Activated CD4-positive, alpha-beta memory T cell treated with anti-CD3 and anti-CD28 coated beads, Interleukin-2, amount 10 ng/mL, durations not matched to agents 7 days and 5 days (primary cell): ENCODE measurements around the gene ZSWIM3. TPM values are rescaled to one million over a fixed set of nuclear protein-coding genes. Genes with fewer than 3 reads are reported as not detected.

ENCODE experiments used
- CTCF ChIA-PET: fragments of 350-600 bp; sonication (Branson Sonifier 250); formaldehyde crosslinking; loops from one replicate; lab custom pipeline; 2021; ENCODE audit warnings: antibody characterized with exemption, inconsistent platforms; lab: Charles Lee
- POLR2A ChIA-PET: fragments of 350-600 bp; sonication (Branson Sonifier 250); formaldehyde crosslinking; loops from one replicate; lab custom pipeline; 2021; ENCODE audit warnings: antibody characterized with exemption; lab: Charles Lee
- DNase-seq: peaks from one replicate; pipeline ENCODE4 v3.0.0-alpha.2; 2020
- H3K27ac Mint-ChIP-seq: one replicate; pipeline ENCODE4 v1.8.0; 2021; ENCODE audit warnings: mild to moderate bottlenecking, mixed read lengths
- H3K27me3 Mint-ChIP-seq: one replicate; pipeline ENCODE4 v1.8.0; 2021; ENCODE audit warnings: mixed read lengths
- H3K36me3 Mint-ChIP-seq: one replicate; pipeline ENCODE4 v1.8.0; 2021; ENCODE audit warnings: low read depth, mixed read lengths
- H3K4me1 Mint-ChIP-seq: one replicate; pipeline ENCODE4 v1.8.0; 2021; ENCODE audit warnings: mixed read lengths
- H3K4me3 Mint-ChIP-seq: one replicate; pipeline ENCODE4 v1.8.0; 2021; ENCODE audit warnings: mild to moderate bottlenecking, mixed read lengths
- H3K9me3 Mint-ChIP-seq: one replicate; pipeline ENCODE4 v1.8.0; 2021; ENCODE audit warnings: mixed read lengths
- total RNA-seq, 2 experiments: library from RNA; stranded (reverse); gene quantifications; one replicate each; pipeline ENCODE4 v1.2.3, GENCODE V29; 2021

The ZSWIM3 gene
- total RNA-seq, 2 experiments from 2014 or later = 5.5 to 5.7 TPM

DNA sequence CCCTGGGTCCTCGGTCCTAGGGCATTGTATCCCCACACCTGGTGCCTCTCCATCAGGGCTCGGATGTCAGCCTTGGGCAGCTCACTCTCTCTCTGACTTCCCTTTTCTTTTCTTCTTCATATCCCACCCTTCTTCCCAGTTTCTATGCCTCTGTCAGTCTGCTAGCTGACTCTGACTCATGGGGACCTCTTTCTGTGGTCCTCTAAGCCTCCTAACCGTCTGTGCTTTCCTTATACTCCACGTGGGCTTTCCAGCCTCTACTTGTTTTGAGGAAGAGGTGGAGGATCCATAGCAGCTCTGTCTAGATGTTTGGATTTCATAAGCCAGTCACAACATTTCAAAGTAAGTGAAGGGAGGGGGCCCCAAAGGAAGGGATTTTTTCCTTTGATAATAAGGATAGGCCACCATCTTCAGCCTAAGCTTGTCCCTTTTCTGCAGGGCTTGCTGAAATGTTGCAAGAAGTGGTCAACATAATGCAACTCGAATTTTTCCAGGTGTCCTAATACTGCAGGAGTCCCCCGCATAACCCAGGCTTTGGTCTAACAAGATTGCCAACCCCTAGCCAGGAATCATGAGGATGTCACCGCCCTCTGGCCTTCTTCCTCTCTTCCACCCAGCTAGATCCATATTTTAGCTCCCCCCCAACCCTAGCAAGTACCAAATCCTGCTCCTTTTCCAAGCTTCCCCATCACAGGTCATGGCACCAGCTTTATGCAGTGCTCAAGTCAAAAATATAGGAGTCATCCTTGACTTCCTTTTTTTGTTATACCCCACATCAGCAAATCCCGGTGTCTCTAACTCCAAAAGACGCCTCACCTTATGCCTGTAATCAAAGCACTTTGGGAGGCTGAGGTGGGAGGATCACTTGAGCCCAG, 63.3 kb downstream of the ZSWIM3 start:
- Mint-ChIP-seq H3K27me3 (peaks cover 29% of the 10 kb centered on the region), H3K4me1 (peaks cover 3% of the 10 kb centered on the region), H3K9me3 (no peaks in the 10 kb centered on the region), H3K4me3 (no peak overlapping the region), H3K27ac (no peak overlapping the region), H3K36me3 (no peaks in the 10 kb centered on the region)
- POLR2A ChIA-PET = interaction anchor here (1.1 to 4.1 kb wide), 2 partner anchors 13 to 50 kb away, joined by 4 to 16 read pairs; partner anchors contain the start of gene PCIF1
- no peak for DNase-seq
- CTCF ChIA-PET = interaction anchor here (0.8 to 1.7 kb wide), 4 partner anchors 13 to 41 kb away, joined by 3 to 4 read pairs (median 3); no protein-coding TSS in a partner anchor

DNA sequence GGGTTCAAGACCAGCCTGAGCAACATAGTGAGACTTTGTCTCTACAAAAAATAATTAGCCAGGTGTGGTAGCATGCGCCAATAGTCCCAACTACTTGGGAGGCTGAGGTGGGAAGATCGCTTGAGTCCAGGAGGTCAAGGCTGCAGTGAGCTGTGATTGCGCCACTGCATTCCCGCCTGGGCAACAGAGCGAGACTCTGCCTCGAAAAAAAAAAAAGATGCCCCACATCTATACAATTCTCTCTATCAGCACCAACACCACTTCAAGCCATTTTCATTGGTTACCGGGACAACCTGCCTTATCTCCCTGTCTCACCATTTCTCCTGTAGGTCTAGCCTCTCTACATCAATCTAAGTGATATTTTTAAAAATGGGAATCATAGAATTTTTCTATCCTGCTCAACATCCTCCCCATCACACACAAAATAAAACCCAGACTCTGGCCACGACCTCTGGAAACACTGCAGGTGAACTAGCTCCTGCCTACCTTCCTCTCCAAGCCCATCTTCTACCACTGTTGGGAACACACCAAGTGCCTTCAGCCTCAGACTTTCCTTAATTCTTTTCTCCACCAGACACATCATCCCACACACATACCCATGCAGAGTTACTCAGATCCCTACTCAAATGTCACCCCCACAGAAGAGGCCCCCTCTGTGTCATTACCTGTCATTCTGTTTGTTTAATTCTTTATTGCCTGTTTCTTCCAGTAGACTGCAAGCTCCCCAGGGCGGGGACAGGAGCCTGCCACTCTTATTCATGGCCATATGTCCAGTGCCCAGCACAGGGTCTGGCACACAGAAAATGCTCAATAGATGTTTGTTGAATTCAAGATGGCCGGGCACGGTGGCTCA, 64.1 kb downstream of the ZSWIM3 start:
- Mint-ChIP-seq H3K36me3 (no peaks in the 10 kb centered on the region), H3K27ac (no peak overlapping the region), H3K4me3 (no peak overlapping the region), H3K4me1 (peaks cover 3% of the 10 kb centered on the region), H3K27me3 (peaks cover 22% of the 10 kb centered on the region), H3K9me3 (no peaks in the 10 kb centered on the region)
- POLR2A ChIA-PET = no interaction called here
- CTCF ChIA-PET = interaction anchor here (0.7 to 1.2 kb wide), 3 partner anchors 12 to 105 kb away, joined by 3 read pairs; no protein-coding TSS in a partner anchor
- no peak for DNase-seq

DNA sequence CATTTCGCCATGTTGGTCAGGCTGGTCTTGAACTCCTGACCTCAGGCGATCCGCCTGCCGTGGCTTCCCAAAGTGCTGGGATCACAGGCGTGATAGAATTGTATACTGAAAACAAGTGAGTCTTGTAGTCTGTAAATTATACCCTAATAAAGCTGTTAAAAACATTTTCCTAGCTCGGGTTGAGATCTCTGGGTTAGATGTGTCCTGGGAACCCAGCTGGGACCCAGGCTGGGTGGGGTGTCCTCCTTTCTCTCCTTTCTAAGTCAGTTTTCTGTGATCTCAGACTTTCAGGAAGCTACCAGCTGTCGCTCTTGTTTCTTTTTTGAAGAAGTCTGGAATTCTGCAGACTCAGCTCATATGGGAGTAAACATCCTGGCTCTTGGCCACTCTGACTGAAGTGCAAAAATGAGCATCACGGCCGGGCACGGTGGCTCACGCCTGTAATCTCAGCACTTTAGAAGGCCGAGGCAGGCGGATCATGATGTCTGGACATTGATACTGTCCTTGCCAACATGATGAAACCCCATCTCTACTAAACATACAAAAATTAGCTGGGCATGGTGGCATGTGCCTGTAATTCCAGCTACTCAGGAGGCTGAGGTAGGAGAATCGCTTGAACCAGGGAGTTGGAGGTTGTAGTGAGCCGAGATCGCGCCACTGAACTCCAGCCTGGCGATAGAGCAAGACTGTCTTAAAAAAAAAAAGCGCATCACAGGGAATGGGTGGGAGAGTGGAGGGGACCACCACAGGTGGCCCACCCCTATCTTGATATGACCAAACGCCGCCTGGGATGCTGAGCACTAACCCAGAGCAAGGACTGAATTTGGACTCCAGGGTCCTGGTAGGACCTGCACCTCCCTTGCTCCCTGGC, 67.2 kb downstream of the ZSWIM3 start:
- H3K9me3 Mint-ChIP-seq = no peaks in the 10 kb centered on the region
- CTCF ChIA-PET = interaction anchor here (1.0 to 1.3 kb wide), 2 partner anchors 9 to 425 kb away, joined by 3 to 4 read pairs; no protein-coding TSS in a partner anchor
- peaks cover 3% of the 10 kb centered on the region for H3K4me1 Mint-ChIP-seq
- H3K36me3 Mint-ChIP-seq = no peaks in the 10 kb centered on the region
- no peak overlapping the region for H3K4me3 Mint-ChIP-seq
- DNase-seq = no peak
- POLR2A ChIA-PET = interaction anchor here (4.1 kb wide), 1 partner anchor 9 kb away, joined by 26 read pairs; the partner anchor contains the start of gene PCIF1
- peaks cover 20% of the 10 kb centered on the region for H3K27me3 Mint-ChIP-seq
- no peak overlapping the region for H3K27ac Mint-ChIP-seq

DNA sequence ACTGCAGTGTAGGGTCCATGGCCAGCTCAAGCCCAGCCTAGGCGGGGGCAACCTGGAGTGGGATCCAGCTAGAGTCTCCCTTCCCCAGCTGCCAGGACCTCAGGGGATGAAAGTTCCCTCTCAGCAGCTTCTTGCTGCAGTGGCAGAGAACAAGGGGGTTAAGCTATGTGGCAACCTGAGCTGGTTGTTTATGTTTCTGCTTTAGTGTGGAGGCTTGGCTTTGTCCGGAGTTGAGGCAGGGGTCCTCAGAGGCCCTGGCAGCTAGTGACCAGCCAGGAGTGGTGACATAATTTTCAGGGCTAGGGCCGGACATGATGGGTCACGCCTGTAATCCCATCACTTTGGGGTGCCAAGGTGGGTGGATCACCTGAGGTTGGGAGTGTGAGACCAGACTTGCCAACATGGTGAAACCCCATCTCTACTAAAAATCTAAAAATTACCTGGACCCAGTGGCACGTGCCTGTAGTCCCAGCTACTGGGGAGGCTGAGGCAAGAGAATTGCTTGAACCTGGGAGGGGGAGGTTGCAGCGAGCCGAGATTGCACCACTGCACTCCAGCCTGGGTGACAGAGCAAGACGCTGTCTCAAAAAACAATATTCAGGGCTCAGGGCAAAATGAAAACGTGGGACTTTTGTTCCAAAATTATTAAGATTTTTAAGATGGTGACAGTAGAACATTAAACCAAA, 68.5 kb downstream of the ZSWIM3 start:
- Mint-ChIP-seq H3K36me3 (no peaks in the 10 kb centered on the region), H3K4me3 (no peak overlapping the region), H3K4me1 (peaks cover 3% of the 10 kb centered on the region), H3K9me3 (no peaks in the 10 kb centered on the region), H3K27me3 (peaks cover 16% of the 10 kb centered on the region), H3K27ac (no peak overlapping the region)
- ChIA-PET POLR2A (interaction anchor here (0.9 to 4.1 kb wide), 2 partner anchors 8 to 17 kb away, joined by 3 to 26 read pairs; partner anchors contain the start of gene PCIF1), CTCF (no interaction called here)
- no peak for DNase-seq

DNA sequence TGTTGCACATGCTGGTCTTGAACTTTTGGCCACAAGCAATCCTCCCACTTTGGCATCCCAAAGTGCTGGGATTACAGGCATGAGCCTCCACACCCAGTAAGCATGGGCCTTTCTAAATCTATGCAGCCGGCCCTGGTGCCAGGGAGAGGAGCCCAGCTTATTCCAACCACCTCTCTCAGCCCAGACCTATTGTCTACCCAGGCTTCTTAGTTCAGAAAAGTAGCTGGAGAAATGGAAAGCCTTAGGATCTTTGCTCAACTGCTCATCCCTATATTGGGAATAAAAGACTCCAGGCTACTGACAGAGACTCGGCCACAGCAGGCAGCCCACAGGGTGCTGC, 69.3 kb downstream of the ZSWIM3 start:
- DNase-seq = no peak
- H3K36me3 Mint-ChIP-seq = no peaks in the 10 kb centered on the region
- no peak overlapping the region for H3K27ac Mint-ChIP-seq
- ChIA-PET CTCF (interaction anchor here (0.9 kb wide), 1 partner anchor 60 kb away, joined by 3 read pairs; no protein-coding TSS in a partner anchor), POLR2A (interaction anchor here (4.1 kb wide), 1 partner anchor 7 kb away, joined by 26 read pairs; the partner anchor contains the start of gene PCIF1)
- peaks cover 10% of the 10 kb centered on the region for H3K27me3 Mint-ChIP-seq
- H3K4me1 Mint-ChIP-seq = peaks cover 3% of the 10 kb centered on the region
- no peak overlapping the region for H3K4me3 Mint-ChIP-seq
- no peaks in the 10 kb centered on the region for H3K9me3 Mint-ChIP-seq

DNA sequence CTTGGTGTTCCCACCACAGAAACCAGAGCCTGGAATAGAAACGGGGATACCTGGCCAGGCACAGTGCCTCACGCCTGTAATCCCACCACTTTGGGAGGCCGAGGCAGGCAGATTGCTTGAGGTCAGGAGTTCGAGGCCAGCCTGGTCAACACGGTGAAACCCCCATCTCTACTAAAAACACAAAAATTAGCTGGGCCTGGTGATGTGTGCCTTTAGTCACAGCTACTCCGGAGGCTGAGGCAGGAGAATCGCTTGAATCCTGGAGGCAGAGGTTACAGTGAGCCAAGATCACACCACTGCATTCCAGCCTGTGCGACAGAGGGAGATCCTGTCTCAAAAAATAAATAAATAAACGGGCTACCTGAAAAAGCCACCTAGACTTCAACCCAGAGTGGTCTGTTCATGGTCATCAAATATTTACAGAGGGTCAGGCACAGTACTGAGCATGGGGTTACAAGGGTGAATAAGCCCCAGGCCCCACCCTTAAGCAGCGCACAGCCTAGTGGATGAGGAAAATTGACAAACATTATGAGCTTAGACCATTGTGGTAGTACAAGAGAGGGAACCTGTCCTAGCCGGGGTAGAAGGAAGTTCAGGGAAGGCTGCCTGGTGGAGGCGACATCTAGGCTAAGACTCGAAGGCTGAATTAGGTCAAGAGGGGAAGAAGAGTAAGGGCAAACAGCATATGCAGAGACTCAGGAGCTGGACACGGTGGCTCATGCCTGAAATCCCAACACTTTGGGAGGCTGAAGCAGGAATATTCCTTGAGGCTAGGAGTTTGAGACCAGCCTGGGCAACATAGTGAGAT, 69.9 kb downstream of the ZSWIM3 start:
- H3K27ac Mint-ChIP-seq = no peak overlapping the region
- H3K4me1 Mint-ChIP-seq = peaks cover 3% of the 10 kb centered on the region
- CTCF ChIA-PET = interaction anchor here (0.9 kb wide), 2 partner anchors 60 to 128 kb away, joined by 3 read pairs; no protein-coding TSS in a partner anchor
- peaks cover 8% of the 10 kb centered on the region for H3K27me3 Mint-ChIP-seq
- H3K9me3 Mint-ChIP-seq = no peaks in the 10 kb centered on the region
- no peak overlapping the region for H3K4me3 Mint-ChIP-seq
- no peaks in the 10 kb centered on the region for H3K36me3 Mint-ChIP-seq
- no peak for DNase-seq
- POLR2A ChIA-PET = interaction anchor here (0.7 to 4.1 kb wide), 2 partner anchors 7 to 11 kb away, joined by 4 to 26 read pairs; partner anchors contain the start of gene PCIF1

Other genes with a start within 250 kb of the ZSWIM3 start
- gene WFDC10A, start 227.9 kb upstream of the ZSWIM3 start, total RNA-seq = not detected
- not detected for gene WFDC9, start 226.3 kb upstream of the ZSWIM3 start, total RNA-seq
- not detected for gene WFDC11, start 187.4 kb upstream of the ZSWIM3 start, total RNA-seq
- not detected for gene WFDC13, start 155.6 kb upstream of the ZSWIM3 start, total RNA-seq
- not detected for gene WFDC10B, start 152.6 kb upstream of the ZSWIM3 start, total RNA-seq
- not detected for gene SPINT4, start 135.3 kb upstream of the ZSWIM3 start, total RNA-seq
- gene WFDC3, start 65.7 kb upstream of the ZSWIM3 start, total RNA-seq = not detected
- gene DNTTIP1, start 65.7 kb upstream of the ZSWIM3 start, total RNA-seq = 10 to 100 TPM; 29.0 to 34.7 TPM
- 100 to 1,000 TPM; 170 to 184 TPM for gene UBE2C, start 45.0 kb upstream of the ZSWIM3 start, total RNA-seq
- gene TNNC2, start 30.3 kb upstream of the ZSWIM3 start, total RNA-seq = not detected
- gene SNX21, start 23.8 kb upstream of the ZSWIM3 start, total RNA-seq = 1 to 10 TPM in 1 of 2 experiments, under 1 TPM in 1; 0.91 to 1.6 TPM
- 10 to 100 TPM; 36.0 to 36.5 TPM for gene ACOT8, start 222 bp upstream of the ZSWIM3 start, total RNA-seq
- gene ZSWIM1, start 23.6 kb downstream of the ZSWIM3 start, total RNA-seq = 1 to 10 TPM; 2.7 to 2.9 TPM
- under 1 TPM; 0.30 to 0.88 TPM for gene SPATA25, start 30.0 kb downstream of the ZSWIM3 start, total RNA-seq
- gene NEURL2, start 33.6 kb downstream of the ZSWIM3 start, total RNA-seq = 1 to 10 TPM; 1.0 to 1.6 TPM
- 10 to 100 TPM; 64.3 to 64.6 TPM for gene CTSA, start 33.7 kb downstream of the ZSWIM3 start, total RNA-seq
- 1 to 10 TPM; 2.8 to 3.1 TPM for gene PLTP, start 54.5 kb downstream of the ZSWIM3 start, total RNA-seq
- 10 to 100 TPM; 44.2 to 45.7 TPM for gene PCIF1, start 77.1 kb downstream of the ZSWIM3 start, total RNA-seq
- 10 to 100 TPM; 35.7 to 36.7 TPM for gene ZNF335, start 114.6 kb downstream of the ZSWIM3 start, total RNA-seq
- under 1 TPM; 0.13 to 0.15 TPM for gene MMP9, start 151.3 kb downstream of the ZSWIM3 start, total RNA-seq
- under 1 TPM in 1 of 2 experiments, not detected in 1; 0.53 TPM for gene SLC12A5, start 171.6 kb downstream of the ZSWIM3 start, total RNA-seq
- gene NCOA5, start 232.3 kb downstream of the ZSWIM3 start, total RNA-seq = 10 to 100 TPM; 24.6 to 26.3 TPM